Adipose tissue (tissue), 3 donors: Measurements from ENCODE around the gene HCN1. TPM values are rescaled to one million over a fixed set of nuclear protein-coding genes. Genes with fewer than 3 reads are reported as not detected.
"Not testable (repeated sequence)": the region's sequence is repeated elsewhere in the genome, so short reads cannot be mapped to it uniquely, and the experiment has no call there.

Experiments
- H3K27ac ChIP-seq: one replicate; pipeline ENCODE4 v1.5.1; 2013; ENCODE audit warnings: low read depth, low read length
- WGBS, 3 donors: extraction: QIAGEN DNeasy Blood & Tissue Kit; methylation state at CpG; one replicate each; pipeline ENCODE4 v1.1.7; 2013; 5-methylcytosine and 5-hydroxymethylcytosine counted together
- polyA plus RNA-seq, 3 donors: library from polyadenylated mRNA; stranded (reverse); fragments of 200-250 nt; gene quantifications; one replicate each; pipeline ENCODE4 v1.2.3, GENCODE V29; 2013
- donor health status: healthy with polysubstance abuse.
- donor health status: Bipolar disorder and iron deficiency.
- donor health status: healthy.

The HCN1 gene
- polyA plus RNA-seq, 3 donors: 0.01 to 0.59 (median 0.22) TPM

DNA sequence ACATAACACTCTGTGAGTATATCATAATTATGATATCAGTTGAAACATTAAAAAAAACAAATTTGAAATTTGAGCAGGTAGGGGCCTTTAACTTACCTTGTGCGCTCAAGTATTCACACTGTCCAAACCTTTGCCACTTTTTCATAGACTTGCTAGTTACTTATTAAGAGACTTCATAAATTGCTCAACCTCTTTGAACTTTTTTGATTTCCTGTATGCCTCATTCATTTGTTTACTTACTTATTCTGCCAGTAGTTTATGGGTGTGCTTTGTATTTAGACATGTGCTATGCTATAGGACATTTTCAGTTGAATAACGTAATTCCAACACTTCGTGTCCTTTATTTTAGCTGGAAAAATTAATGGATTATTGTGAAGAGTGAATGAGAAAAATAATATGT is 204.8 kb downstream of the HCN1 start:
- no peak overlapping the region for H3K27ac ChIP-seq
- WGBS, 3 donors: 36 to 91% (median 91%) methylated on average over 3 of the region's 3 CpGs

DNA sequence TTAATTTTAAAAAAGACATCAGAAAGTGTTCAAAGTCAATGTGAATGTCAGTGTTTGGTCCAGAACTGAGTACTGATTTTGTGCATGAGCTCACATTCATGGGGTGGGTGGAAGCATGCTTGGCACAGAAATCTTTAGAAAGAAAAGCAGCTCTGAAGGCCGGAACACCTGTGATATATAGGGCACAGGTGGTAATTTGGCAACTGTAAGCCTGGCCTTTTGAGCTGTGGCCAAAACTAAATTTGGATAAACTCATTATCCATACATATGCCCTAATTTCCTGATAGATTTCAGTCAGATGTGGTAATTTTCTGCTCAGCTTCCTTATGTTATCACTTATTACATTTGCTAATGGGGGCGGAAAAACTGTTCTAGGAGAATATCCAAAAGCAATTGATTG is 211.4 kb downstream of the HCN1 start:
- 65 to 85% (median 82%) methylated on average over 2 of the region's 2 CpGs for WGBS, 3 donors
- no peak overlapping the region for H3K27ac ChIP-seq

DNA sequence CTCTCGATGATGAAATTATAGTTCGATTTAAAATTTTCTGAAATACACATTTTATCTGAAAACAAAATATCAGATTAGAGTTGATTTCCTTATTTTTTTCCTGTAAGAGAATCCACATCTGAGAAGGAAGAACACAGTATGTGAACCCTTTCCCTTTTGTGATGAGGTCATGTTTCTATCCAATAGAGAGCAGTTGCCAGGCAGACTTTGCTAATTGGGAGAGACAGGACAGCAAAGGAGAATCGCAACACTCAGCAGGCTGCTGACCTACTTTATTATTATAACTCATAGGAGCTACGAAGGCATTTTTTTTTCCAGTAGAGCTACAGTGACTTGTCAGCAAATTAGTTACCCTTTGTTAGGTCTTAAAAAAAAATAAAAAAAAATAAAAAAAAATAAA is 242.1 kb downstream of the HCN1 start:
- H3K27ac ChIP-seq: no peak overlapping the region
- 48 to 59% (median 48%) methylated on average over 4 of the region's 4 CpGs for WGBS, 3 donors

DNA sequence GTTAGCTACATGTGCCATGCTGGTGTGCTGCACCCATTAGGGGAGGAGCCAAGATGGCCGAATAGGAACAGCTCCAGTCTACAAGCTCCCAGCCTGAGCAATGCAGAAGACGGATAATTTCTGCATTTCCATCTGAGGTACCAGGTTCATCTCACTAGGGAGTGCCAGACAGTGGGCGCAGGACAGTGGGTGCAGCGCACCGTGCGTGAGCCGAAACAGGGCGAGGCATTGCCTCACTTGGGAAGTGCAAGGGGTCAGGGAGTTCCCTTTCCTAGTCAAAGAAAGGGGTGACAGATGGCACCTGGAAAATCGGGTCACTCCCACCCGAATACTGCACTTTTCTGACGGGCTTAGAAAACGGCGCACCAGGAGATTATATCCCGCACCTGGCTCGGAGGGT is 251.3 kb downstream of the HCN1 start:
- H3K27ac ChIP-seq: not testable (repeated sequence)
- WGBS, 3 donors: 90 to 95% (median 94%) methylated on average over 13 to 15 of the region's 15 CpGs

DNA sequence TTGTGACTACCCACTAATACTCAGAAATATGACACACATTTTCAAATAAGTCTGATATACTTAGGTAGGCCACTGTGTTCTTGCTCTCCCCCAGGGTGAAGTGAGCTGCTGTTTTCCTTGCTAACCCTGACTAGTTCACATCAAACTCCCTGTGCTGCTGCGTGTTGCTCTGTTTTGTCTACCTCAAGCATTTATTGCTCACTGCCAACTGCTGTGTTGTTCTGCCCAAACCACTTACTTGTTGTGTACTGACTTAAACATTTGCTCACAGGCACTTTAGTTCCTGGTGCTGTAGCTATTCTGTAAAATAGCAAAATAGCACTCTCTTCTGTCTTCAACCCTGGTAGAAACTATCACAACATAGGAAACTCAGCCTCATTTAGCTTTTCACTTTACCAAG is 255.7 kb downstream of the HCN1 start:
- WGBS, 3 donors: 43 to 67% (median 53%) methylated on average over 1 of the region's 1 CpG

DNA sequence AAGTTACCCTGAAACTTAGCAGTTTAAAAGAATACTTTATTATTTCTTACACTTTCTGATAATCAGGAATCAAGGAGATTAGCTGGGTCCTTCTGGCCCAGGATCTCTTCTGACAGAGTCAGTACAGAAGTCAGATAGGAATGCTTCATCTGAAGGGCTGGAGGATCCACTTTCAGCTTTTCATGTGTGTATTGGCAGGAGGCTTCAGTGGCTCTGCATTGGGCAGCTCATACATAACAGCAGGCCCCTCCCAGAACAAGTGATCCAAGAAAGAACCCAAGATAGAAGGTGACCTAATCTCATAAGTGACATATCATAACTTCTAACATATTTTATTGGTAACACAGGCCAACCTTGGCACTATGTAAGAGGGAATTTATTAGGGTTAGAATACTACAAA is 258.4 kb downstream of the HCN1 start:
- H3K27ac ChIP-seq: no peak overlapping the region

More for the DNA sequence above, 255.7 kb downstream of the HCN1 start:
- H3K27ac ChIP-seq: no peak overlapping the region

DNA sequence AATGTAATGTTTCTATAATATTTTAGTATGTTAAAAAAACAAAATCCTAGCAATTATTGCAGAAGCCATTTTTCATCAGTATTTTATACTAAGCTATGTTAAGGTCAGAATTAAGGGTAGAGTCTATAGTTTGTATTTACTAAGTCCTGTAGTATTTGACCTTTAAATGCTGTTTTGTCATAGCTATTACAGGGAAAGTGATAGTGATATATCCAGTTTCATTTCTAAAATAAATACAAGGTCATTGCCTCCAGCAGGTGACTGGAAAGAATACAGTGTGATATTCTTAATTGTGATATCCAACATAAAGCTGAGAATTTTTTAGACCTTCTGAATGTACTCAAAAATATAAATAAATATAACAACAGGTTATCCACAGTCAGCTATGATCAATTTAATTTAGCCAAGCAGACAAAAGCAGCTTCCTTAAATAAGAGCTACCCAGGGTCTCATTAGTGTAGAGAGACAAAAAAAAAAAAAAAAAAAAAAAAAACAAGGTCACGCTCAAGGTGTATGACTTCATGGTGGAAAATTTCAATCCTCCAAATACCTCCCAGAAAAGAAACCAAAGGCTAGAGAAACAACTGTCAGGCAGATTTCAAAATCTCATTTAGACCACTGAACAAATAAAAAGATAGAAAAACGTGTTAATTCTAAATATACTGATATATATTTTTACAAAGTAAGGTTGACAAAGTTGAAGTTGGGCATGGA is 278.7 kb downstream of the HCN1 start:
- no peak overlapping the region for H3K27ac ChIP-seq
- WGBS, 3 donors: 44 to 81% (median 78%) methylated on average over 2 of the region's 2 CpGs

DNA sequence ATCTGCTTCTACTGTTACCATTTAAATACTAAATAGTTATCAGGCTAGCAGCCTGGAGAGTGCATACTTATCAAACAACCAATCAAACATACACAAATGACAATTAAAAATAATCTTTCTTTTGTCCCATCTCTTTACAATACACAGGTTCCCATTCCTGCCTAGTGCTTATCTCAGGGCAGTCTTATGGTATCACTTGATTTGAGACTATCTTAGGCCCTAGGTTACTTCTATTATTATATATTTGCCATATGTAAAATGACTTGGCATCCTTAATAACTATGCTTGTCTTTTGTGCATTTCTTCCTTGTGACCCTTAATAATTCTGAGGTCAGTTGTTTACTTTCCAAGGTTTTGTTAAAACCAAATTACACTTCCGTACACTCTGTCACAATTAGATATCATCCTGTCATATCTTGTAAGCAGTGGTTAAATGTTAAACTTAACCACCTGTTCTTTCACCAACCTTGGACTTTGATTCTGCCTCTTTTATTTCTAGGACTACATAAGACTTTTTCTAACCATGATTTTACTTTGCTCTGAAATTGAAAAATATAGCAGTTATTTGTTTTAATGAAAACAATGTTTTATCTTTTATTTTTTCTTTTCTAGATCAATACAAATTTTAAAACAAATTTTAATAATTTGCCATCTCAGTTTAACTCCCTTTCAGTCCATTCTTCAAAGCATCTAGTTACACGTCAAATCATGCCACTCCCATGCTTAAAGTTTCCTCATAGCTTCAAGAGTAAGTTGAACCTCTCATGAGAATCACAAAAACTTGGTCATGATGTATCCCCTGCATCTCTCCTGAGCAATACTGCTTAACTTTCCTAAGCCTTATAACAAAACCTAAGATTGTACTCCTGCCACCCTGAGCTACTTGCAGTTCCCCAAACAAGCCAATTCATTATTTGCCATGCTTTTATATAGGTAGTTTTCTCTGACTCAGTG is 281.3 kb downstream of the HCN1 start:
- 41 to 87% (median 81%) methylated on average over 2 of the region's 2 CpGs for WGBS, 3 donors
- H3K27ac ChIP-seq: no peak overlapping the region

DNA sequence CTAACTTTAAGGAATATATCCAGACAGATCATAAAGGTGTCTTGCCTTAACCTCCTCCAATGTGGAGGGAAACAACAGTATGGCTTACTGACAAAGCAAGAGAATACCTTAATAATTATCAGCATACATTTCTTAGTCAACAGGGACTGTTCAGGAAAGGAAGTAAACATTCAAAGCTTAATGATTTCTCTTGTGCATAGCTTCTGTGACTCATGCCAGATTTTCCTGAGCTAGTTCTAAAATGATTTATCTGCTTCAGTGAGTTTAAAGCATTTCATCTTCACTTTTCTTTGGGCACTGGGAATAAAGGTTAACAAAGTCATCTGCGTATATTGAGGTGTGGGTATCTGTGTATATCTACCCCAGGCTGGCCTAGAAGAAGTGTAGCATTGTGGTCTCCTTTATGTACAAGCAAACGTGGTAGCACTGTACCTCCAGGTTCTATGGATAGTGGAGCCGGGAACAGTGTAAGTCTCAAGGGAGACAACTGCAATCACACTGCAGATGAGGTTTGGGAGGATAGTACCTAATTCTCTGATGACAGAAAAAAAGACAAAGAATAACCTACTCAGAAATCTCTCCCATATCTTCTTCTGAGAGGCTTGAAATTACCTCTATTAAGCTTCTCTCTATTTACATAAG is 284.1 kb downstream of the HCN1 start:
- 49 to 67% (median 59%) methylated on average over 3 of the region's 3 CpGs for WGBS, 3 donors
- no peak overlapping the region for H3K27ac ChIP-seq

DNA sequence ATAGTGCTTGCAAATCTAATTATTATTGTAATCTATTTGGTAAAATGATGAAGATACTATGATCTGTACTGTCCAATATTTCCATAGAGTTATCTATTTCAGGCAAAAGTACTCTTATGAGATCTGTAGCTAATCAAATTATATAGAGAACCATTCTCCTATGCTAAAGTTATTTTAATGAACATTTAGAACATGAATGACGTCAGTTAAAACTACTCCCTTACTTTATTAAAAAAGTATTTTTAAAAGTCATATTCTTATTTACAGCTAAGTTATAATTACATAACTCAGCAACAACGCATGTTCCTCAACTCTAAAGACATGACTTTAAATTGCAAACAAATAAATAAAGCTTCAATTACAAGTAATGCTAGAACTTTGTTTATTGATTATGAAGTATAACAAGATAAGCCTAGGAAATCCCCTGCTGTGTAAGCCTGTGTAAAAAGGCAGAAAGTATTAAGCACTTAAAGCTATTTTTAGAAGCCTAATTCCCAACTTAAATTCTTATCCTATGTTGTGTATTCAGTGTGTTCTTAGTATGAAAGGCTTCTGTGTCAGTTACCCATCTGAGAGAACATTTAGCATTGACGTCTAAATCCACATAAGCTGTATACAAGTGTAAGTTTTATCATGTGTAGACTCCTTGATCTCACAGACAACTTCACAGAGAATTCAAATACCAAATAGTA is 285.7 kb downstream of the HCN1 start:
- 45 to 82% (median 76%) methylated on average over 3 of the region's 3 CpGs for WGBS, 3 donors
- H3K27ac ChIP-seq: no peak overlapping the region

DNA sequence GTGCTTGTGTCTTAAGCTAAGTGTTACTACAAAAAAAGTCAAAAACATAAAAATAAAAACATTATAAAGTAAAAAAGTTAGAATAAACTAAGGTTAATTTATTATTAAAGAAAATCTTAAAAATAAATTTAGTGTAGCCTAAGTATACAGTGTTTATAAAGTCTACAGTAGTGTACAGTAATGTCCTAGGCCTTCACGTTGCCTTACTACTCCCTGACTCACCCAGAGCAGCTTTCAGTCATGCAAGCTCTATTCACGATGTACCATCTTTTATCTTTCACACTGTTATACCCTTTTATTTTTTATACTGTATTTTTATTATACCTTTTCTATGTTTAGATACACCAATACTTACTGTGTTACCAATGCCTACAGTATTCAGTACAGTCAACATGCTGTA is 288.1 kb downstream of the HCN1 start:
- 88 to 91% (median 88%) methylated on average over 2 of the region's 2 CpGs for WGBS, 3 donors
- no peak overlapping the region for H3K27ac ChIP-seq

DNA sequence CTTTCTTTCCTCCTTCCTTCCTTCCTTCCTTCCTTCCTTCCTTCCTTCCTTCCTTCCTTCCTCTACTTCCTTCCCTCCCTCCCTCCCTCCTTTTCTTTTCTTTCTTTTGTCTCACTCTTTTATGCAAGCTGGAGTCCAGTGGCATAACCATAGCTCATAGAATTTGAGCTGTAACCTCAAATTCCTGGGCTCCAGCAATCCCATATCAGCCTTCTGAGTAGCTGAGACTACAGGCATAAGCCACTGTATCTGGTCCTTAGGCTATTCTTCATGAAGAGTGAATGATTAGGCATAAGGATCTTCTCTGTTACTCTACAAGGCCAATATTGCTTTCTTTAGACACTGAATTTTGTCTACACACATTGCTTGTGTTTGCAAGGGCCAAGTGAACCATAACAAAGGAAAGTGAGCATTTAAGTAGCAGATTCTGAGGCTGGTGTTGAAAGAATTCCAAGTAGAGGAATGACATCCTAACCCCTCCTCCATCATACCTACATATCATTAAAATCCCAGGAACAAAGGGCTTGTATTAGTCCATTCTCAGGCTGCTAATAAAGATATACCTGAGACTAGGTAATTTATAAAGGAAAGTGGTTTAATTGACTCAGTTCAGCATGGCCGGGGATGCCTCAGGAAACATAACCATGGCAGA is 293.2 kb downstream of the HCN1 start:
- WGBS, 3 donors: 78 to 94% (median 88%) methylated on average over 1 of the region's 1 CpG

DNA sequence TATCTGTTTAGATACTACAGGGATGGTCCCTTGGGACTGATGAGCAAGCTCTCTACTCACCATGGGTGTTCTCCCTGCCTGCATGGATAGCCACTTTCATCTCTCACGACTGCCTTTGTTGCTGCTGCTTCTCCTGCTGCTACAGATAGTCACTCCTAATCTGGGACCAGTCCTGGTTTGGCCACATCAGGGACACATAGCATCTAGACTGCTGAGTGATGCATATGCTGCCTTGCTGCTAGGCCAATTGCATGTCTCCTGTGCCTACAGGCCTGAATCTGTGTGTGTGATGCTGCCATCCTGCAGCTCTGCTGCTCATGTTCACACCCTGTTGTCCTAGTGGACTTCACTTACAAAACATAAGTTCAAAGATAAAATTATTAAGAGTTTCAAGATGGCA is 297.1 kb downstream of the HCN1 start:
- WGBS, 3 donors: 58 to 63% (median 62%) methylated on average over 1 of the region's 1 CpG
- no peak overlapping the region for H3K27ac ChIP-seq

More for the DNA sequence above, 293.2 kb downstream of the HCN1 start:
- no peak overlapping the region for H3K27ac ChIP-seq

DNA sequence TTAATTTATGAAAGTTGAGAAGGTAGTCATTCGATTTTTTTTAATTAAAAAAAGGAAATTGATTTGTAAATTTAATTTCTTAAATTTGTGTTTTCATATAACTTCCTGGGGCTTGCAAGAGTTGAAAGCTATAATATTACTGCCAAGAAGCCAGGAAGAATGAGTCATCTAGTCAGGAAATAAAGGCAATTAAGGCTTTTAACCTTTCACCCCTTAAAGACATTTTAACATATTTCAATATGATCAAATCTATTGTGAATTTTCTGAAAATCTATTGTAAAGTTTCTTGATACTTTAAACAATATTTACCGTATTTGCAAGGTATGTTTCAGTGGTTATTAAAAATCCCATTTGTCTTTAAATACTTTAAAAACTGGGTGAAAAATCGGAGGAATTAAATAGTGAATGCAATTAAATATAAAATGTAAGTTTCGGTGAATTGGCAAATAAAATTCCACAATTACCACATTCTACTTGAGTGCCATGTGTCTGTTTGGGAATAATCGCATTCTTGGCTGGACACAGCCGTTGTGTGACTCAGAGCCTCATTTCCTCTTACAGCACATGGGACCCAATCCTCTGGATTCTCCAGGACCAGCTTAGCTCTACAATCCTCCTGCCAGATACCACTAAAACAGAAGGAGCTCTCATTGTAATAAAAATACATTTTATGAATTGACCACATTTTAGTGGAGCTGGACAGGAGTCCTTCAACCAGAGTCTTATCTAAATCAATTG is 310.7 kb downstream of the HCN1 start:
- no peak overlapping the region for H3K27ac ChIP-seq
- WGBS, 3 donors: 64 to 85% (median 64%) methylated on average over 6 of the region's 6 CpGs

DNA sequence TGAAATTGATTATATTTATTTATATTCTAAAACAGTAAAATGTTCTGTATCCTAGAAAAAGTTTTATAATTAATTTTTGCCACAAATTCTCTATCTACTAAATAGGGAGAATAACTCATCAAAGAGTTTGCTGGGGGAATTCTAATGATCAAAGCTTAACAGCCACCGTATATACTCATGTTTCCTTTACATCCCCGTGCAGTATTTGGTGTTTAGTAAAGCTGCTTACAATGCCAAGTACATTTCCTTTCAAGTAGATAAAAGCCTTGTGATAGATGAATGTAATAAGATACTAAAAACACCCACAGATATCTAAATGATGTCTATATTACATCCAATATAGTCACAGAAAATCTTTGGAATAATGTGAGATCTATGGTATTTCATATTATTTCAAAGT is 312.2 kb downstream of the HCN1 start:
- 40 to 45% (median 42%) methylated on average over 2 of the region's 2 CpGs for WGBS, 3 donors
- H3K27ac ChIP-seq: no peak overlapping the region

DNA sequence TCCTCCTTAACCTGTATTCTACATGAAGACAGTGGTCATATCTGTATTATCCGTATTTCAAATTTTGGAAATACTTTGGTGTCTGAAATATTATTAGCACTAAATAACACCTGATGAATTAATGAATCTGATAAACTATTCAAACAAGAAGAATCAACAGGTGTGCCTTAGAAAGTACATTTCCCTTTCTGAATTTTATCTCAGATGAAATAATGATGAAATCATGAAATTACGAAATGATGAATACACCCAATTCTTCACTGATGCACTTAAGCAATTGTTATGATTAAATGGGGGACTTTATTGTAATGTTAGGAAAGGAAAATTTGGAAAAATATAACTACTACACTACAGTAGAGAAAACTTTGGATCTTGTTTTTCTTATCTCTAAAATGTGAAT is 313.6 kb downstream of the HCN1 start:
- no peak overlapping the region for H3K27ac ChIP-seq
- 89 to 93% (median 91%) methylated on average over 2 of the region's 2 CpGs for WGBS, 3 donors

DNA sequence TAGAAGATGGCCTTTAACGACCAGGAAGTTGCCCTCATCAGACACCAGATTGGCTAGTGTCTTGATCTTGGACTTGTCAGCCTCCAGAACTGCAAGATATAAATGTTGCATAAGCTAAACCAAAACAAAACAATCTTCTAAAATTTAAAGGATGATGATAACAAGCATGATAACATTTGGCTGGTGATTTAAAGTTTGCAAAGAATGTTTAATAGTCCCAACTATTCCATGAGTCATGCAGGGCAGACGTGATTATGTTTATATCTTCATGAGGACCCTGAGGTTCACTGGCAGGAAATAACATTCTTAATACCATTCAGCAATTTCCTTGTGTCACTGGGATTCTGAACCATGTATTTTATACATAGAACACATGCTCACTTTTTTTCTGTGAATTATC is 319.8 kb downstream of the HCN1 start:
- WGBS, 3 donors: 53 to 57% (median 56%) methylated on average over 2 of the region's 2 CpGs
- no peak overlapping the region for H3K27ac ChIP-seq

DNA sequence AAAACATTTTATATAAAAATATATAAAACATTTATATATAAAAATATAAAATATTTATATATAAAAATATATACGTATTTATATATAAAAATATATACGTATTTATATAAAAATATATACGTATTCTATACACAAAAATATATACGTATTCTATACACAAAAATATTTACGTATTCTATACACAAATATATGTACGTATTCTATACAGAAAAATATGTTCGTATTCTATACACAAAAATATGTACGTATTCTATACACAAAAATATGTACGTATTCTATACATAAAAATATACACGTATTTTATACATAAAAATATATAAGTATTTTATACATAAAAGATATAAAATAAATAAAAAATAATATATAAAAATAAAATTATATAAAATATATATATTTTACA is 323.6 kb downstream of the HCN1 start:
- H3K27ac ChIP-seq: no peak overlapping the region
- WGBS, 3 donors: 86 to 94% (median 94%) methylated on average over 10 of the region's 10 CpGs
